Measurements from ENCODE around the gene FAM151A. TPM values are rescaled to one million over a fixed set of nuclear protein-coding genes. Genes with fewer than 3 reads are reported as not detected.

FAM151A gene
- total RNA-seq, 4 donors from 2014 or later: not detected

GRCh38 chr1:54571326-54571725 lies 52.0 kb downstream of the FAM151A start:
- Histone ChIP-seq H3K27me3 (no peaks in the 10 kb centered on the region), H3K9me3 (no peaks in the 10 kb centered on the region), H3K4me1 (peaks cover 11% of the 10 kb centered on the region in 2 donors), H3K27ac (peak overlapping the region in 1 of 3 donors; percentile 58), H3K4me3 (replicated peaks in 1 of 3) (no peak overlapping the region), H3K36me3 (no peaks in the 10 kb centered on the region)
- WGBS, 2 donors: 67 to 77% methylated on average over 3 of the region's 3 CpGs
- no peak for TF ChIP-seq POLR2A (IDR thresholded peaks at IDR 0.05)
- TF ChIP-seq, protein P1, sequence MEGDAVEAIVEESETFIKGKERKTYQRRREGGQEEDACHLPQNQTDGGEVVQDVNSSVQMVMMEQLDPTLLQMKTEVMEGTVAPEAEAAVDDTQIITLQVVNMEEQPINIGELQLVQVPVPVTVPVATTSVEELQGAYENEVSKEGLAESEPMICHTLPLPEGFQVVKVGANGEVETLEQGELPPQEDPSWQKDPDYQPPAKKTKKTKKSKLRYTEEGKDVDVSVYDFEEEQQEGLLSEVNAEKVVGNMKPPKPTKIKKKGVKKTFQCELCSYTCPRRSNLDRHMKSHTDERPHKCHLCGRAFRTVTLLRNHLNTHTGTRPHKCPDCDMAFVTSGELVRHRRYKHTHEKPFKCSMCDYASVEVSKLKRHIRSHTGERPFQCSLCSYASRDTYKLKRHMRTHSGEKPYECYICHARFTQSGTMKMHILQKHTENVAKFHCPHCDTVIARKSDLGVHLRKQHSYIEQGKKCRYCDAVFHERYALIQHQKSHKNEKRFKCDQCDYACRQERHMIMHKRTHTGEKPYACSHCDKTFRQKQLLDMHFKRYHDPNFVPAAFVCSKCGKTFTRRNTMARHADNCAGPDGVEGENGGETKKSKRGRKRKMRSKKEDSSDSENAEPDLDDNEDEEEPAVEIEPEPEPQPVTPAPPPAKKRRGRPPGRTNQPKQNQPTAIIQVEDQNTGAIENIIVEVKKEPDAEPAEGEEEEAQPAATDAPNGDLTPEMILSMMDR (IDR thresholded peaks at IDR 0.05): no peak
- intact Hi-C loops (cut with DNase I): no loop called here
- DNase-seq: peak; percentile 30 to 32

DNA sequence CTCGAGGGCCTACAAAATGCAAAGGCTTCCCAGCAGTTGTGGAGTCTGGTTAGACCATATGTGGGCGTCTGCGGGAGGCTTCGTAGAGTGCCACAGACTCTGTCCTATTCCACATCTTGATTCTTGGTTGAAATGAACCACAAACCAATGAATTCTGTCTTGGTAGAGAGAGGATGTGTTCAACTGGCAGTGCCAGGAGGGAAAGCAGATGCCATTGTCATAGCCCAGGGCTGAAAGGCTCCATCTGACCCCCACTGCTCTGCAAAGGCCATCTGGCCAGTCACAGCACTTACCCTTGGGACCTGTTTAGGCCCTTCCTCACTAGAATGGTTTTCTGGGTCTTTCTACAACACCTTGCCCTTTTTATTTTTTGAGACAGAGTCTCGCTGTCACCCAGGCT lies 53.2 kb downstream of the FAM151A start:
- no peaks in the 10 kb centered on the region for H3K36me3 ChIP-seq
- no peak for DNase-seq
- peaks cover 11% of the 10 kb centered on the region in 2 donors for H3K4me1 ChIP-seq
- H3K27me3 ChIP-seq: no peaks in the 10 kb centered on the region
- peak overlapping the region in 1 of 3 donors; percentile 58 for H3K27ac ChIP-seq
- H3K9me3 ChIP-seq: no peaks in the 10 kb centered on the region
- H3K4me3 ChIP-seq (replicated peaks in 1 of 3): no peak overlapping the region
- 95 to 100% methylated on average over 5 of the region's 5 CpGs for WGBS, 2 donors
- intact Hi-C loops (cut with DNase I): no loop called here
- TF ChIP-seq, protein P1 (IDR thresholded peaks at IDR 0.05): no peak
- no peak for TF ChIP-seq POLR2A (IDR thresholded peaks at IDR 0.05)

- intact Hi-C loops (cut with DNase I): no loop called here
- peaks cover 15% of the 10 kb centered on the region in 2 donors for H3K4me1 ChIP-seq
- H3K27ac ChIP-seq: no peak overlapping the region
- WGBS, 2 donors: 78 to 85% methylated on average over 4 of the region's 4 CpGs
- H3K4me3 ChIP-seq (replicated peaks in 1 of 3): no peak overlapping the region
- no peak for DNase-seq
- no peaks in the 10 kb centered on the region for H3K36me3 ChIP-seq
- no peaks in the 10 kb centered on the region for H3K27me3 ChIP-seq
- no peaks in the 10 kb centered on the region for H3K9me3 ChIP-seq
- TF ChIP-seq, protein P1 (IDR thresholded peaks at IDR 0.05): no peak
- no peak for TF ChIP-seq POLR2A (IDR thresholded peaks at IDR 0.05)
Measured at GRCh38 chr1:54569339-54569738, 54.0 kb downstream of the FAM151A start.

DNA sequence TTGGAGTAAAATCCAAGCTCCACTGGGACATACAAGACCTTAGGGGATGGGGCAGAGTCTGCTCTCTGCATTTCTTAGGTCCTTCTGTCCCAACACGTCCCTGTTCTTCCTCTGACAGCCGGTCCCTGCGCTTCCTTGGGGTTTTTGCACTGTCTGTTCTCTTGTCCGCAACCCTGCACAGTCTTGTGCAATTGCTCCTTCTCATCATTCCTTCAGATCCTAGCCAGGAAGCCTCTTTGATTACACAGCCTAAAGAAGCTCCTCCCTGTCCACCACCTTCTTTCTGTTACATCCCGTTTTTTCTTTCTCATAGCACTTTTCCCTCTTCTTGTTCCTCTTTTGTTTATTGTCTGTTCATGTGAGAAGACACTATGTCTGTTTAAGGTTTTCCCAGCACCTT lies 55.4 kb downstream of the FAM151A start:
- no peaks in the 10 kb centered on the region for H3K9me3 ChIP-seq
- no peak for TF ChIP-seq POLR2A (IDR thresholded peaks at IDR 0.05)
- TF ChIP-seq, protein P1 (IDR thresholded peaks at IDR 0.05): no peak
- H3K27me3 ChIP-seq: no peaks in the 10 kb centered on the region
- H3K36me3 ChIP-seq: no peaks in the 10 kb centered on the region
- DNase-seq: no peak
- H3K4me1 ChIP-seq: peaks cover 19 to 21% of the 10 kb centered on the region in 2 donors
- intact Hi-C loops (cut with DNase I): no loop called here
- no peak overlapping the region for H3K27ac ChIP-seq
- H3K4me3 ChIP-seq (replicated peaks in 1 of 3): no peak overlapping the region
- WGBS, 2 donors: 64 to 80% methylated on average over 5 of the region's 5 CpGs

- DNase-seq: no peak
- Histone ChIP-seq H3K4me1 (peaks cover 14 to 17% of the 10 kb centered on the region in 2 donors), H3K36me3 (no peaks in the 10 kb centered on the region), H3K27ac (no peak overlapping the region), H3K27me3 (no peaks in the 10 kb centered on the region), H3K9me3 (no peaks in the 10 kb centered on the region), H3K4me3 (replicated peaks in 1 of 3) (no peak overlapping the region)
- TF ChIP-seq, protein P1 (IDR thresholded peaks at IDR 0.05): no peak
- no peak for TF ChIP-seq POLR2A (IDR thresholded peaks at IDR 0.05)
- WGBS, 2 donors: 74 to 91% methylated on average over 5 of the region's 5 CpGs
- intact Hi-C loops (cut with DNase I): no loop called here
Measured at GRCh38 chr1:54566438-54567141, 56.7 kb downstream of the FAM151A start.
